Measurements from ENCODE around the gene CRYL1. TPM values are rescaled to one million over a fixed set of nuclear protein-coding genes. Genes with fewer than 3 reads are reported as not detected.

Gene CRYL1
- total RNA-seq, 1 donor from 2014 or later, result 5.8 TPM

- Mint-ChIP-seq H3K9me3 (no peaks in the 10 kb centered on the region), H3K4me1 (peaks cover 14% of the 10 kb centered on the region), H3K4me3 (no peak overlapping the region), H3K27ac (no peak overlapping the region), H3K36me3 (ENCODE audit: low read depth) (no peaks in the 10 kb centered on the region), H3K27me3 (peaks cover 8% of the 10 kb centered on the region)
- no peak for DNase-seq
- intact Hi-C loops (cut with micrococcal nuclease), result no loop called here
Measured at GRCh38 chr13:20387006-20387405, 138.7 kb downstream of the CRYL1 start.

GRCh38 chr13:20383058-20383457, 142.6 kb downstream of the CRYL1 start:
- DNase-seq, result no peak
- Mint-ChIP-seq H3K27ac (no peak overlapping the region), H3K36me3 (ENCODE audit: low read depth) (no peaks in the 10 kb centered on the region), H3K9me3 (no peaks in the 10 kb centered on the region), H3K4me1 (peaks cover 8% of the 10 kb centered on the region), H3K4me3 (no peak overlapping the region), H3K27me3 (peaks cover 8% of the 10 kb centered on the region)
- intact Hi-C loops (cut with micrococcal nuclease), result no loop called here

DNA sequence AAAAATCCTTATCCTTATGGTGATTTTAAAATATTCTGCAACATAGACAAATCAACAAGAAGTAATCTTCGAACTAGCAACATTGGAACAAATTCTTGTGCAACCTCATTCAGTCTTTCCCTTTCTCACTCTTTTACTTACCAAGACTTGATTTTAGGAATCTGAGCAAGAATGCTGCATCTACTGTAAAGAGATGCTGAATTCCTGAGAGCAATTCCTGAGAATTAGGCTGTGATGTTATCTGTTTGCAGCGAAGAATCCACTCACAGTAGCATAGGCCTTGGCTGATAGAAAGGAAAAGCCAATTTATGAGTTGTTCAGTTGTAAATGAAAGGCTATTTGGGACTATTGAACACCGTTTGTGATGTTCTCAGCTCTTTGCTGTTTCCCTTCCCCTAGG, 144.3 kb downstream of the CRYL1 start:
- Mint-ChIP-seq H3K36me3 (ENCODE audit: low read depth) (no peaks in the 10 kb centered on the region), H3K27me3 (peaks cover 8% of the 10 kb centered on the region), H3K9me3 (no peaks in the 10 kb centered on the region), H3K27ac (no peak overlapping the region), H3K4me1 (no peaks in the 10 kb centered on the region), H3K4me3 (no peak overlapping the region)
- intact Hi-C loops (cut with micrococcal nuclease), result no loop called here
- no peak for DNase-seq

GRCh38 chr13:20378721-20379120, 146.9 kb downstream of the CRYL1 start:
- no peaks in the 10 kb centered on the region for H3K36me3 Mint-ChIP-seq (ENCODE audit: low read depth)
- no peak overlapping the region for H3K27ac Mint-ChIP-seq
- no peak for DNase-seq
- intact Hi-C loops (cut with micrococcal nuclease), result no loop called here
- peaks cover 19% of the 10 kb centered on the region for H3K27me3 Mint-ChIP-seq
- no peaks in the 10 kb centered on the region for H3K9me3 Mint-ChIP-seq
- no peaks in the 10 kb centered on the region for H3K4me1 Mint-ChIP-seq
- no peak overlapping the region for H3K4me3 Mint-ChIP-seq

GRCh38 chr13:20377720-20378119, 147.9 kb downstream of the CRYL1 start:
- intact Hi-C loops (cut with micrococcal nuclease), result no loop called here
- no peak overlapping the region for H3K4me3 Mint-ChIP-seq

DNA sequence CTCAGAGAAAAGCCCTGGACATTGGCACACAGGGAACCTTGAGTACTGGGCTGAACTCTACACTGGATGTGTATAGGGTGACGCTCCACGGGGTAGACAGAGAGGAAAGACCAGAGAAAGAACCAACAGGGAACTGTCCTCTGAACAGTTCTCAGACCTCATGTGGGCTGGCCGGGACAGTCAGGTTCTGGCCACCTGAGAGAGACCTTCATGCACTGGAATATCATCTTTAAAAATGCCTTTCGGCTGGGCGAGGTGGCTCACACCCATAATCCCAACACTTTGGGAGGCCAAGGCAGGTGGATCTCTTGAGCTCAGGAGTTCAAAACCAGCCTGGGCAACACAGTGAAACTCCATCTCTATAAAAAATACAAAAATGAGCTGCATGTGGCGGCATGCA, 149.8 kb downstream of the CRYL1 start:
- no peak overlapping the region for H3K27ac Mint-ChIP-seq
- peaks cover 24% of the 10 kb centered on the region for H3K27me3 Mint-ChIP-seq
- no peaks in the 10 kb centered on the region for H3K36me3 Mint-ChIP-seq (ENCODE audit: low read depth)
- no peaks in the 10 kb centered on the region for H3K9me3 Mint-ChIP-seq
- H3K4me1 Mint-ChIP-seq, result peaks cover 2% of the 10 kb centered on the region
- no peak overlapping the region for H3K4me3 Mint-ChIP-seq
- intact Hi-C loops (cut with micrococcal nuclease), result no loop called here
- no peak for DNase-seq

More at GRCh38 chr13:20377720-20378119, 147.9 kb downstream of the CRYL1 start:
- Mint-ChIP-seq H3K36me3 (ENCODE audit: low read depth) (no peaks in the 10 kb centered on the region), H3K9me3 (no peaks in the 10 kb centered on the region), H3K27me3 (peaks cover 17% of the 10 kb centered on the region), H3K4me1 (no peaks in the 10 kb centered on the region), H3K27ac (no peak overlapping the region)
- no peak for DNase-seq

- H3K9me3 Mint-ChIP-seq, result no peaks in the 10 kb centered on the region
- H3K27me3 Mint-ChIP-seq, result peaks cover 29% of the 10 kb centered on the region
- intact Hi-C loops (cut with micrococcal nuclease), result no loop called here
- peaks cover 2% of the 10 kb centered on the region for H3K4me1 Mint-ChIP-seq
- no peak overlapping the region for H3K27ac Mint-ChIP-seq
- no peaks in the 10 kb centered on the region for H3K36me3 Mint-ChIP-seq (ENCODE audit: low read depth)
- no peak overlapping the region for H3K4me3 Mint-ChIP-seq
- no peak for DNase-seq
Measured at GRCh38 chr13:20373861-20374260, 151.8 kb downstream of the CRYL1 start.

- Mint-ChIP-seq H3K27me3 (peaks cover 34% of the 10 kb centered on the region), H3K27ac (no peak overlapping the region), H3K4me1 (peaks cover 2% of the 10 kb centered on the region), H3K9me3 (no peaks in the 10 kb centered on the region), H3K36me3 (ENCODE audit: low read depth) (no peaks in the 10 kb centered on the region), H3K4me3 (no peak overlapping the region)
- intact Hi-C loops (cut with micrococcal nuclease), result no loop called here
- no peak for DNase-seq
Measured at GRCh38 chr13:20371825-20372224, 153.8 kb downstream of the CRYL1 start.

- peaks cover 34% of the 10 kb centered on the region for H3K27me3 Mint-ChIP-seq
- no peak overlapping the region for H3K4me3 Mint-ChIP-seq
- H3K9me3 Mint-ChIP-seq, result no peaks in the 10 kb centered on the region
- DNase-seq, result no peak
- H3K36me3 Mint-ChIP-seq (ENCODE audit: low read depth), result no peaks in the 10 kb centered on the region
- intact Hi-C loops (cut with micrococcal nuclease), result no loop called here
- H3K27ac Mint-ChIP-seq, result no peak overlapping the region
- H3K4me1 Mint-ChIP-seq, result peaks cover 2% of the 10 kb centered on the region
Measured at GRCh38 chr13:20370815-20371421, 154.7 kb downstream of the CRYL1 start.

- intact Hi-C loops (cut with micrococcal nuclease), result no loop called here
- Mint-ChIP-seq H3K36me3 (ENCODE audit: low read depth) (no peaks in the 10 kb centered on the region), H3K4me3 (no peak overlapping the region), H3K27ac (no peak overlapping the region), H3K9me3 (no peaks in the 10 kb centered on the region), H3K27me3 (peaks cover 27% of the 10 kb centered on the region), H3K4me1 (peaks cover 2% of the 10 kb centered on the region)
- DNase-seq, result no peak
Measured at GRCh38 chr13:20369886-20370361, 155.7 kb downstream of the CRYL1 start.

GRCh38 chr13:20366056-20366455, 159.6 kb downstream of the CRYL1 start:
- H3K27me3 Mint-ChIP-seq, result peaks cover 13% of the 10 kb centered on the region
- H3K9me3 Mint-ChIP-seq, result no peaks in the 10 kb centered on the region
- no peak for DNase-seq
- no peak overlapping the region for H3K27ac Mint-ChIP-seq
- peaks cover 6% of the 10 kb centered on the region for H3K4me1 Mint-ChIP-seq
- H3K36me3 Mint-ChIP-seq (ENCODE audit: low read depth), result no peaks in the 10 kb centered on the region
- intact Hi-C loops (cut with micrococcal nuclease), result no loop called here
- H3K4me3 Mint-ChIP-seq, result no peak overlapping the region

DNA sequence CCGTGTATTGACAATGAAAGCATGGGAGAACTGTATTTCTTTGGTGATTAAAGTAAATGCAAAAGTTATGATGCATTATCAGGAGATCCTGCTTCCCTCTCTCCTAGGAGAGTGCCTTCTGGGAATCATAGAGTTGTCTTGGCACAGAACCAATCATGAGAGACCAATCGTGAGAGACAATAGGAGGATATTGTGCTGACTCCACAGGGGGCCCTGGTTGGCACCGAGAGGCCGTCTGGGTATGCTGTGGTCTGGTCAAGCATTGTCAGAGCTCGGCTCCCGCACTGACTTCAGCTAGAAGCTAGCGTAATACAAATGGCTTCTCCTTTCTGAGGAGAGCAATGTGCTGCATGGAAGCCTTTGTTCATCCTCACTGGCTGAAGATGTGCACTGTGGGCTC, 162.1 kb downstream of the CRYL1 start:
- intact Hi-C loops (cut with micrococcal nuclease), result no loop called here
- H3K4me3 Mint-ChIP-seq, result no peak overlapping the region
- H3K27ac Mint-ChIP-seq, result no peak overlapping the region
- H3K27me3 Mint-ChIP-seq, result peaks cover 4% of the 10 kb centered on the region
- no peaks in the 10 kb centered on the region for H3K9me3 Mint-ChIP-seq
- no peak for DNase-seq
- H3K36me3 Mint-ChIP-seq (ENCODE audit: low read depth), result no peaks in the 10 kb centered on the region
- H3K4me1 Mint-ChIP-seq, result peaks cover 20% of the 10 kb centered on the region

DNA sequence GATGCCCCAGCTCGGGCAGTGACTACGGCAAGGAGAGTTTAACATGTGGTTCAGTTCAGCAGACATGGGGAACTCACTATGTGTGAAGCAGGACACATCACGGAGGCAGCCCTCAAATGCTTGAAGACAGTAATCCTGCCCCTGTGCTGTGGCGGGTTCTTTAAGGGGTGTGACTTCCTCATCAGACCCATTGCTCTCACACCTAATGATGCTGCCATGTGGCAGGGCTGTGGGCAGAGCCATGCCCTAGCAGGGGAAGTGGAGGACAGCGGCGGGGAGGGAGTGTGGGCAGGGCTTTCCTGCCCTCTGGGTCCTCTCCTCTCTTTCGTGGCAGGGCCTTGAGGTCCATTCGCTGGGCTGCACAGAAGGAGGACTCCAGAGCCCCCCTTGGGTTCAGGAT, 162.5 kb downstream of the CRYL1 start:
- Mint-ChIP-seq H3K4me3 (no peak overlapping the region), H3K9me3 (no peaks in the 10 kb centered on the region), H3K27me3 (peaks cover 1% of the 10 kb centered on the region), H3K36me3 (ENCODE audit: low read depth) (no peaks in the 10 kb centered on the region), H3K27ac (no peak overlapping the region), H3K4me1 (peaks cover 21% of the 10 kb centered on the region)
- DNase-seq, result no peak
- intact Hi-C loops (cut with micrococcal nuclease), result no loop called here

- Mint-ChIP-seq H3K4me1 (peaks cover 21% of the 10 kb centered on the region), H3K4me3 (no peak overlapping the region), H3K27ac (no peak overlapping the region), H3K27me3 (peaks cover 1% of the 10 kb centered on the region), H3K36me3 (ENCODE audit: low read depth) (no peaks in the 10 kb centered on the region), H3K9me3 (no peaks in the 10 kb centered on the region)
- intact Hi-C loops (cut with micrococcal nuclease), result no loop called here
- no peak for DNase-seq
Measured at GRCh38 chr13:20362484-20363041, 163.1 kb downstream of the CRYL1 start.

All from activated CD4-positive, alpha-beta T cell treated with anti-CD3 and anti-CD28 coated beads, Interleukin-2, amount 10 ng/mL, durations not matched to agents 24 days and 14 days (primary cell).